Mucosa of descending colon (tissue), 3 donors: Measurements from ENCODE around the gene SLC27A3. TPM values are rescaled to one million over a fixed set of nuclear protein-coding genes. Genes with fewer than 3 reads are reported as not detected.

Source experiments
- ATAC-seq: fragments of 200-7000 bp; cut with Tn5 transposase; one replicate; pipeline ENCODE4 v1.9.1; 2020; ENCODE audit warnings: mild to moderate bottlenecking, moderate library complexity
- DNase-seq, 3 donors: peaks; one replicate each; pipeline ENCODE4 v3.0.0-alpha.2; 2020
- H3K36me3 ChIP-seq: fragments of 200-600 bp; one replicate; pipeline ENCODE4 v1.8.0; 2021; ENCODE audit warnings: low read depth, mild to moderate bottlenecking
- H3K4me1 ChIP-seq: fragments of 200-600 bp; one replicate; pipeline ENCODE4 v1.8.0; 2021; ENCODE audit warnings: low read depth, mild to moderate bottlenecking
- H3K4me3 ChIP-seq: fragments of 200-600 bp; one replicate; pipeline ENCODE4 v1.8.0; 2021; ENCODE audit warnings: mild to moderate bottlenecking
- H3K9me3 ChIP-seq: fragments of 200-600 bp; one replicate; pipeline ENCODE4 v1.8.0; 2021; ENCODE audit warnings: mild to moderate bottlenecking
- CTCF ChIP-seq: fragments of 200-600 bp; IDR thresholded peaks from one replicate; pipeline ENCODE4 v1.8.0; 2022; ENCODE audit warnings: antibody characterized with exemption, mild to moderate bottlenecking
- intact Hi-C, 2 donors: fragments of 100-400 bp; cut with DNase I in 1 of 2; cut with micrococcal nuclease in 1 of 2; formaldehyde crosslinking; loops; one replicate each; pipeline versions ENCODE4 v1.11.0 to v1.11.1; 2022; cut with DNase I, micrococcal nuclease
- total RNA-seq, 3 donors: library from RNA; stranded (reverse); fragmentation: NEBNext Ultra II Directional in 2 of 3; extraction: Animal tissue kit (Norgen Biotek cat#: 25700) in 2 of 3; gene quantifications; one replicate each; pipeline versions ENCODE4 v1.2.1 to v1.2.4, GENCODE V29; 2021 to 2023
- donor health status: DM: no; HTN: no; CAD: no; lungs with moderate emphysema.
- donor health status: DM: no; HTN: no; CAD: no.
- donor health status: DM: no; HTN: yes; CAD: no.

The SLC27A3 gene
- total RNA-seq, 3 donors from 2014 or later = 17.9 to 35.1 (median 22.9) TPM

GRCh38 chr1:153827168-153827964 lies 52.2 kb downstream of the SLC27A3 start:
- Histone ChIP-seq H3K9me3 (no peaks in the 10 kb centered on the region), H3K4me1 (peaks cover 3% of the 10 kb centered on the region), H3K36me3 (no peaks in the 10 kb centered on the region), H3K4me3 (no peak overlapping the region)
- ATAC-seq (no peak), DNase-seq (no peak)
- TF ChIP-seq CTCF = no peak
- intact Hi-C loops = loop anchor here in 1 of 2 donors (10.0 kb wide), 1 partner anchor 117 kb away; the partner anchor contains the start of gene DENND4B

Other genes starting within 250 kb of the SLC27A3 start
- gene S100A6, start 239.4 kb upstream of the SLC27A3 start, total RNA-seq = 1,000 to 10,000 TPM; 1,327 to 1,659 (median 1,382) TPM
- not detected for gene S100A5, start 234.5 kb upstream of the SLC27A3 start, total RNA-seq
- gene S100A4, start 229.6 kb upstream of the SLC27A3 start, total RNA-seq = 100 to 1,000 TPM in 2 of 3 donors, 10 to 100 TPM in 1; 28.9 to 176 (median 141) TPM
- gene S100A3, start 226.1 kb upstream of the SLC27A3 start, total RNA-seq = 1 to 10 TPM in 1 of 3 donors, under 1 TPM in 1, not detected in 1; 0.85 to 2.2 TPM
- 1 to 10 TPM in 2 of 3 donors, not detected in 1; 1.3 to 1.9 TPM for gene S100A2, start 209.6 kb upstream of the SLC27A3 start, total RNA-seq
- gene S100A16, start 162.3 kb upstream of the SLC27A3 start, total RNA-seq = 100 to 1,000 TPM in 2 of 3 donors, 10 to 100 TPM in 1; 79.9 to 156 (median 139) TPM
- 100 to 1,000 TPM; 122 to 361 (median 325) TPM for gene S100A14, start 159.1 kb upstream of the SLC27A3 start, total RNA-seq
- 100 to 1,000 TPM in 1 of 3 donors, 10 to 100 TPM in 2; 42.3 to 102 (median 43.9) TPM for gene S100A13, start 147.9 kb upstream of the SLC27A3 start, total RNA-seq
- gene S100A1, start 147.0 kb upstream of the SLC27A3 start, total RNA-seq = 1 to 10 TPM in 2 of 3 donors, under 1 TPM in 1; 0.20 to 5.6 (median 2.4) TPM
- gene CHTOP, start 141.3 kb upstream of the SLC27A3 start, total RNA-seq = 10 to 100 TPM; 64.2 to 71.8 (median 71.6) TPM
- 10 to 100 TPM; 22.6 to 33.7 (median 25.4) TPM for gene SNAPIN, start 116.7 kb upstream of the SLC27A3 start, total RNA-seq
- 100 to 1,000 TPM in 1 of 3 donors, 10 to 100 TPM in 2; 78.4 to 126 (median 81.3) TPM for gene ILF2, start 104.4 kb upstream of the SLC27A3 start, total RNA-seq
- 10 to 100 TPM in 1 of 3 donors, 1 to 10 TPM in 2; 2.3 to 16.4 (median 6.0) TPM for gene NPR1, start 96.7 kb upstream of the SLC27A3 start, total RNA-seq
- 10 to 100 TPM; 30.6 to 52.3 (median 36.1) TPM for gene INTS3, start 47.4 kb upstream of the SLC27A3 start, total RNA-seq
- gene GATAD2B, start 147.6 kb downstream of the SLC27A3 start, total RNA-seq = 10 to 100 TPM; 34.4 to 64.8 (median 36.3) TPM
- gene DENND4B, start 171.3 kb downstream of the SLC27A3 start, total RNA-seq = 10 to 100 TPM; 44.3 to 65.6 (median 46.5) TPM
- 10 to 100 TPM; 30.0 to 47.3 (median 47.1) TPM for gene CRTC2, start 183.2 kb downstream of the SLC27A3 start, total RNA-seq
- 10 to 100 TPM; 66.7 to 74.7 (median 66.7) TPM for gene SLC39A1, start 188.1 kb downstream of the SLC27A3 start, total RNA-seq
- 10 to 100 TPM in 2 of 3 donors, 1 to 10 TPM in 1; 9.9 to 26.9 (median 23.0) TPM for gene CREB3L4, start 192.5 kb downstream of the SLC27A3 start, total RNA-seq
- gene JTB, start 202.3 kb downstream of the SLC27A3 start, total RNA-seq = 100 to 1,000 TPM; 119 to 153 (median 124) TPM
- gene RAB13, start 210.9 kb downstream of the SLC27A3 start, total RNA-seq = 10 to 100 TPM; 55.4 to 82.5 (median 77.5) TPM
- 1,000 to 10,000 TPM; 1,116 to 1,231 (median 1,134) TPM for gene RPS27, start 215.4 kb downstream of the SLC27A3 start, total RNA-seq